ENCODE measurements around the gene PLOD1.
A peak's percentile ranks its signal among the peaks of the same experiment; 100 is the strongest.
"Not testable (repeated sequence)": the region's sequence is repeated elsewhere in the genome, so short reads cannot be mapped to it uniquely, and the experiment has no call there.

The PLOD1 gene

GRCh38 chr1:11935057-11935412 lies 518 bp downstream of the PLOD1 start:
- intact Hi-C loops (cut with DNase I; ENCODE audit: low total_unique reads) = no loop called here
- Histone ChIP-seq H3K36me3 (no peaks in the 10 kb centered on the region), H3K9me3 (no peaks in the 10 kb centered on the region), H3K27ac (peak overlapping the region; percentile 81 to 87), H3K4me1 (peaks cover 0 to 53% (median 38%) of the 10 kb centered on the region in 4 donors), H3K27me3 (no peaks in the 10 kb centered on the region), H3K4me3 (peak overlapping the region; percentile 58 to 80)
- TF ChIP-seq CTCF (IDR thresholded peaks at IDR 0.05) = no peak
- no peak for DNase-seq

- Histone ChIP-seq H3K4me1 (peaks cover 0 to 53% (median 36%) of the 10 kb centered on the region in 4 donors), H3K4me3 (peak overlapping the region in 1 of 2 donors; percentile 58), H3K27ac (peak overlapping the region; percentile 81 to 87)
- H3K36me3 ChIP-seq; H3K27me3 ChIP-seq; intact Hi-C loops (cut with DNase I; ENCODE audit: low total_unique reads); DNase-seq; H3K9me3 ChIP-seq: not testable (repeated sequence)
These were observed 1.2 kb downstream of the PLOD1 start for GRCh38 chr1:11935733-11936132.

GRCh38 chr1:11938722-11939526 lies 4.4 kb downstream of the PLOD1 start:
- Histone ChIP-seq H3K36me3 (no peaks in the 10 kb centered on the region), H3K27ac (peak overlapping the region in 1 of 2 donors; percentile 13), H3K27me3 (no peaks in the 10 kb centered on the region), H3K4me1 (peaks cover 0 to 48% (median 34%) of the 10 kb centered on the region in 4 donors), H3K9me3 (no peaks in the 10 kb centered on the region), H3K4me3 (no peak overlapping the region)
- intact Hi-C loops (cut with DNase I; ENCODE audit: low total_unique reads) = no loop called here
- no peak for DNase-seq
- no peak for TF ChIP-seq CTCF (IDR thresholded peaks at IDR 0.05)

GRCh38 chr1:11939794-11940193 lies 5.3 kb downstream of the PLOD1 start:
- H3K4me3 ChIP-seq; H3K27ac ChIP-seq; intact Hi-C loops (cut with DNase I; ENCODE audit: low total_unique reads); H3K27me3 ChIP-seq; H3K36me3 ChIP-seq; DNase-seq; H3K9me3 ChIP-seq: not testable (repeated sequence)
- peaks cover 0 to 46% (median 34%) of the 10 kb centered on the region in 4 donors for H3K4me1 ChIP-seq

- peaks cover 0 to 41% (median 29%) of the 10 kb centered on the region in 4 donors for H3K4me1 ChIP-seq
- no peak for DNase-seq
- peak overlapping the region in 1 of 2 donors; percentile 28 for H3K27ac ChIP-seq
- no peaks in the 10 kb centered on the region for H3K36me3 ChIP-seq
- no peaks in the 10 kb centered on the region for H3K9me3 ChIP-seq
- H3K4me3 ChIP-seq = no peak overlapping the region
- TF ChIP-seq CTCF (IDR thresholded peaks at IDR 0.05) = no peak
- intact Hi-C loops (cut with DNase I; ENCODE audit: low total_unique reads) = no loop called here
- H3K27me3 ChIP-seq = no peaks in the 10 kb centered on the region
These were observed 5.9 kb downstream of the PLOD1 start for GRCh38 chr1:11940260-11940921.

- no peak for DNase-seq
- Histone ChIP-seq H3K4me3 (no peak overlapping the region), H3K36me3 (no peaks in the 10 kb centered on the region), H3K27me3 (no peaks in the 10 kb centered on the region), H3K27ac (no peak overlapping the region), H3K4me1 (peaks cover 0 to 28% (median 20%) of the 10 kb centered on the region in 4 donors), H3K9me3 (no peaks in the 10 kb centered on the region)
- TF ChIP-seq CTCF (IDR thresholded peaks at IDR 0.05) = no peak
- intact Hi-C loops (cut with DNase I; ENCODE audit: low total_unique reads) = no loop called here
These were observed 7.8 kb downstream of the PLOD1 start for GRCh38 chr1:11942280-11942679.

All from tibial artery (tissue), 4 donors.